NT2/D1 (cell line): Measurements from ENCODE around the gene SLC6A8.

ENCODE experiments used
- DNase-seq: peaks from one replicate; pipeline ENCODE4 v3.0.0-alpha.2; 2011; ENCODE audit warnings: low read depth, low spot score
- H3K27me3 ChIP-seq: 2 replicates; pipeline ENCODE4 v1.6.0; 2011; ENCODE audit warnings: mild to moderate bottlenecking; ENCODE audit not compliant: insufficient read length, insufficient read depth
- H3K36me3 ChIP-seq: 2 replicates; pipeline ENCODE4 v1.6.1; 2011; ENCODE audit warnings: mild to moderate bottlenecking, low read length, mixed read lengths; ENCODE audit not compliant: insufficient read depth, insufficient read length
- H3K4me1 ChIP-seq: 2 replicates; pipeline ENCODE4 v1.5.1; 2011; ENCODE audit not compliant: insufficient read depth, insufficient read length
- H3K4me3 ChIP-seq: 2 replicates; pipeline ENCODE4 v1.5.1; 2011; ENCODE audit warnings: low read depth; ENCODE audit not compliant: insufficient read length
- H3K9ac ChIP-seq: 2 replicates; pipeline ENCODE4 v1.6.0; 2011; ENCODE audit warnings: low read depth; ENCODE audit not compliant: insufficient read length
- H3K9me3 ChIP-seq: 2 replicates; pipeline ENCODE4 v1.5.1; 2011; ENCODE audit warnings: mild to moderate bottlenecking, low read length; ENCODE audit not compliant: insufficient read depth
- SUZ12 ChIP-seq: IDR thresholded peaks from 2 replicates; pipeline ENCODE4 v1.6.1; 2011; ENCODE audit not compliant: insufficient read length, insufficient read depth; ENCODE audit errors: extremely low read depth
- YY1 ChIP-seq: IDR thresholded peaks from 2 replicates; pipeline ENCODE4 v1.6.1; 2011; ENCODE audit not compliant: insufficient read length, insufficient read depth
- ZNF274 ChIP-seq: IDR thresholded peaks from 2 replicates; pipeline ENCODE4 v1.6.1; 2011; ENCODE audit warnings: mild to moderate bottlenecking, low read depth, low read length

SLC6A8 gene

GRCh38 chrX:153706799-153707198 lies 19.1 kb downstream of the SLC6A8 start:
- DNase-seq: no peak
- no peaks in the 10 kb centered on the region for H3K27me3 ChIP-seq
- no peak overlapping the region for H3K9ac ChIP-seq
- H3K4me1 ChIP-seq: no peaks in the 10 kb centered on the region
- H3K4me3 ChIP-seq: no peak overlapping the region
- H3K36me3 ChIP-seq: peaks cover 17% of the 10 kb centered on the region
- no peaks in the 10 kb centered on the region for H3K9me3 ChIP-seq
- TF ChIP-seq ZNF274 (no peak), YY1 (no peak), SUZ12 (no peak)

- no peak overlapping the region for H3K4me3 ChIP-seq
- TF ChIP-seq YY1 (no peak), ZNF274 (no peak), SUZ12 (no peak)
- no peaks in the 10 kb centered on the region for H3K9me3 ChIP-seq
- no peak overlapping the region for H3K9ac ChIP-seq
- peaks cover 16% of the 10 kb centered on the region for H3K36me3 ChIP-seq
- DNase-seq: no peak
- no peaks in the 10 kb centered on the region for H3K27me3 ChIP-seq
- no peaks in the 10 kb centered on the region for H3K4me1 ChIP-seq
Measured at GRCh38 chrX:153707406-153707805, 19.7 kb downstream of the SLC6A8 start.

GRCh38 chrX:153708415-153708814 lies 20.7 kb downstream of the SLC6A8 start:
- Histone ChIP-seq H3K4me1 (no peaks in the 10 kb centered on the region), H3K9ac (no peak overlapping the region), H3K36me3 (peaks cover 17% of the 10 kb centered on the region), H3K27me3 (no peaks in the 10 kb centered on the region), H3K4me3 (no peak overlapping the region), H3K9me3 (no peaks in the 10 kb centered on the region)
- DNase-seq: no peak
- TF ChIP-seq SUZ12: no peak
- TF ChIP-seq ZNF274: no peak

- TF ChIP-seq ZNF274: no peak
- TF ChIP-seq YY1: no peak
- TF ChIP-seq SUZ12: no peak
- no peak overlapping the region for H3K9ac ChIP-seq
- peaks cover 24% of the 10 kb centered on the region for H3K36me3 ChIP-seq
- no peak for DNase-seq
- no peaks in the 10 kb centered on the region for H3K27me3 ChIP-seq
- no peak overlapping the region for H3K4me3 ChIP-seq
- no peaks in the 10 kb centered on the region for H3K9me3 ChIP-seq
- no peaks in the 10 kb centered on the region for H3K4me1 ChIP-seq
Measured at GRCh38 chrX:153709726-153710674, 22.3 kb downstream of the SLC6A8 start.

- Histone ChIP-seq H3K4me1 (no peaks in the 10 kb centered on the region), H3K36me3 (peaks cover 45% of the 10 kb centered on the region), H3K9ac (no peak overlapping the region), H3K9me3 (no peaks in the 10 kb centered on the region), H3K27me3 (no peaks in the 10 kb centered on the region), H3K4me3 (no peak overlapping the region)
- no peak for TF ChIP-seq ZNF274
- TF ChIP-seq SUZ12: no peak
- no peak for TF ChIP-seq YY1
- no peak for DNase-seq
Measured at GRCh38 chrX:153714256-153714655, 26.5 kb downstream of the SLC6A8 start.

GRCh38 chrX:153717445-153717844 lies 29.7 kb downstream of the SLC6A8 start:
- Histone ChIP-seq H3K9me3 (no peaks in the 10 kb centered on the region), H3K36me3 (peaks cover 52% of the 10 kb centered on the region), H3K9ac (no peak overlapping the region), H3K4me3 (no peak overlapping the region), H3K4me1 (no peaks in the 10 kb centered on the region), H3K27me3 (no peaks in the 10 kb centered on the region)
- no peak for DNase-seq
- TF ChIP-seq SUZ12 (no peak), YY1 (no peak), ZNF274 (no peak)

GRCh38 chrX:153719238-153719637 lies 31.5 kb downstream of the SLC6A8 start:
- H3K4me1 ChIP-seq: no peaks in the 10 kb centered on the region
- H3K4me3 ChIP-seq: no peak overlapping the region
- no peak for DNase-seq
- H3K36me3 ChIP-seq: peaks cover 56% of the 10 kb centered on the region
- no peak for TF ChIP-seq SUZ12
- H3K9me3 ChIP-seq: no peaks in the 10 kb centered on the region
- no peaks in the 10 kb centered on the region for H3K27me3 ChIP-seq
- no peak overlapping the region for H3K9ac ChIP-seq

GRCh38 chrX:153719701-153720100 lies 32.0 kb downstream of the SLC6A8 start:
- H3K9ac ChIP-seq: no peak overlapping the region
- H3K4me1 ChIP-seq: no peaks in the 10 kb centered on the region
- no peak for DNase-seq
- no peak overlapping the region for H3K4me3 ChIP-seq
- no peaks in the 10 kb centered on the region for H3K9me3 ChIP-seq
- TF ChIP-seq ZNF274 (no peak), SUZ12 (no peak), YY1 (no peak)
- no peaks in the 10 kb centered on the region for H3K27me3 ChIP-seq
- H3K36me3 ChIP-seq: peaks cover 52% of the 10 kb centered on the region
